Measurements from ENCODE around the gene SPATA32.
A peak's percentile ranks its signal among the peaks of the same experiment; 100 is the strongest.

The SPATA32 gene

DNA sequence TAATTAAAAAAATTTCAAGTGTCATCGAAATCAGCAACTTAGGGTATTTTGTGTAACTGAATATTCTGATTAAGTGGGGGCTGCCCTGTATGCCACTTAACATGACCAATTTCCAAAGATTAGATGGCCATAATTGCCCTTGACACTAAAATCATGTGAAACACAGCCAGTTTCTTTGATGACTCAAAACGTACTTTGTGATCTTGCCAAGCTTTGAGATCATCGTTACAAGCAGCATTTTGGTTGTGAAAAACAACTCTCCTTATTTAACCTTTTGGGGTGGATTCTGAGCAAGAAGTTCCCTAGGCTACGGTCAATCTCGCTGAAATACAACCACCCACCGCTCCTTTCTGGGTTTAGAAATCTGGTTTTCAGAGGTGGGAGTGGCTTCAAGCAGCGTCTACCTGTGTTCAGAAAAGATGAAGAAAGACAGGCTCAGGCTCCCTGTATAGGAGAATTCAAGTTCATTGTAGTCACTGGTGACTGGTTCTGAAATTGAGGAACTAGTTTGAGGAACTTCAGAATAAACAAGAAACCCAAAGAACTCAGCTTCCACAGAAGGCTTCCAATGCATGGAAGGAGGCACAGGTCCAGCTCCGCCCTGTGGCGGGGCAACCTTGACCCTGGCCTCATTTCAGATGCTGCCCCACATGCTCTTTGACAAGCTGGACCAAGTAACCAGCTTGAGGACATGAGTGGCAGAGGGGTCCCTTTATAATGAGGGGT is 45.6 kb upstream of the SPATA32 start (continued):
- TF ChIP-seq KLF10 (tag by site-specific recombination; IDR thresholded peaks at IDR 0.05) (peak; percentile 48; the same call in 1 of the 2 replicates), ZNF660 (tag by site-specific recombination; IDR thresholded peaks at IDR 0.05) (peak; percentile 73; the same call in 1 of the 2 replicates), ZNF366 (tag by site-specific recombination; conservative IDR thresholded peaks at IDR 0.05) (peak; percentile 66), ZNF398 (tag by site-specific recombination; IDR thresholded peaks at IDR 0.05) (peak; percentile 31; the same call in 1 of the 2 replicates), HIC1 (tag by site-specific recombination; IDR thresholded peaks at IDR 0.05) (peak; percentile 80), RBAK (tag by site-specific recombination; IDR thresholded peaks at IDR 0.05) (no peak), ZBTB6 (tag by site-specific recombination; IDR thresholded peaks at IDR 0.05) (no peak), ZNF629 (tag by site-specific recombination; IDR thresholded peaks at IDR 0.05) (peak; percentile 90), ZNF600 (tag by site-specific recombination; IDR thresholded peaks at IDR 0.05) (peak; percentile 34; the same call in 1 of the 2 replicates), ZNF184 (tag by site-specific recombination; IDR thresholded peaks at IDR 0.05) (peak; percentile 75; the same call in 1 of the 2 replicates), ZXDB (tag by site-specific recombination; IDR thresholded peaks at IDR 0.05) (peak; percentile 41; the same call in 1 of the 2 replicates), ZBTB11 (tag by site-specific recombination; conservative IDR thresholded peaks at IDR 0.05; ENCODE audit: low read depth) (no peak), SP7 (tag by site-specific recombination; IDR thresholded peaks at IDR 0.05) (peak; percentile 68; the same call in 1 of the 2 replicates), SP2 (tag by site-specific recombination; IDR thresholded peaks at IDR 0.05) (0 out of 2 replicates have a peak, but pooled peaks have one; percentile 8)
- TF ChIP-seq, protein P1, sequence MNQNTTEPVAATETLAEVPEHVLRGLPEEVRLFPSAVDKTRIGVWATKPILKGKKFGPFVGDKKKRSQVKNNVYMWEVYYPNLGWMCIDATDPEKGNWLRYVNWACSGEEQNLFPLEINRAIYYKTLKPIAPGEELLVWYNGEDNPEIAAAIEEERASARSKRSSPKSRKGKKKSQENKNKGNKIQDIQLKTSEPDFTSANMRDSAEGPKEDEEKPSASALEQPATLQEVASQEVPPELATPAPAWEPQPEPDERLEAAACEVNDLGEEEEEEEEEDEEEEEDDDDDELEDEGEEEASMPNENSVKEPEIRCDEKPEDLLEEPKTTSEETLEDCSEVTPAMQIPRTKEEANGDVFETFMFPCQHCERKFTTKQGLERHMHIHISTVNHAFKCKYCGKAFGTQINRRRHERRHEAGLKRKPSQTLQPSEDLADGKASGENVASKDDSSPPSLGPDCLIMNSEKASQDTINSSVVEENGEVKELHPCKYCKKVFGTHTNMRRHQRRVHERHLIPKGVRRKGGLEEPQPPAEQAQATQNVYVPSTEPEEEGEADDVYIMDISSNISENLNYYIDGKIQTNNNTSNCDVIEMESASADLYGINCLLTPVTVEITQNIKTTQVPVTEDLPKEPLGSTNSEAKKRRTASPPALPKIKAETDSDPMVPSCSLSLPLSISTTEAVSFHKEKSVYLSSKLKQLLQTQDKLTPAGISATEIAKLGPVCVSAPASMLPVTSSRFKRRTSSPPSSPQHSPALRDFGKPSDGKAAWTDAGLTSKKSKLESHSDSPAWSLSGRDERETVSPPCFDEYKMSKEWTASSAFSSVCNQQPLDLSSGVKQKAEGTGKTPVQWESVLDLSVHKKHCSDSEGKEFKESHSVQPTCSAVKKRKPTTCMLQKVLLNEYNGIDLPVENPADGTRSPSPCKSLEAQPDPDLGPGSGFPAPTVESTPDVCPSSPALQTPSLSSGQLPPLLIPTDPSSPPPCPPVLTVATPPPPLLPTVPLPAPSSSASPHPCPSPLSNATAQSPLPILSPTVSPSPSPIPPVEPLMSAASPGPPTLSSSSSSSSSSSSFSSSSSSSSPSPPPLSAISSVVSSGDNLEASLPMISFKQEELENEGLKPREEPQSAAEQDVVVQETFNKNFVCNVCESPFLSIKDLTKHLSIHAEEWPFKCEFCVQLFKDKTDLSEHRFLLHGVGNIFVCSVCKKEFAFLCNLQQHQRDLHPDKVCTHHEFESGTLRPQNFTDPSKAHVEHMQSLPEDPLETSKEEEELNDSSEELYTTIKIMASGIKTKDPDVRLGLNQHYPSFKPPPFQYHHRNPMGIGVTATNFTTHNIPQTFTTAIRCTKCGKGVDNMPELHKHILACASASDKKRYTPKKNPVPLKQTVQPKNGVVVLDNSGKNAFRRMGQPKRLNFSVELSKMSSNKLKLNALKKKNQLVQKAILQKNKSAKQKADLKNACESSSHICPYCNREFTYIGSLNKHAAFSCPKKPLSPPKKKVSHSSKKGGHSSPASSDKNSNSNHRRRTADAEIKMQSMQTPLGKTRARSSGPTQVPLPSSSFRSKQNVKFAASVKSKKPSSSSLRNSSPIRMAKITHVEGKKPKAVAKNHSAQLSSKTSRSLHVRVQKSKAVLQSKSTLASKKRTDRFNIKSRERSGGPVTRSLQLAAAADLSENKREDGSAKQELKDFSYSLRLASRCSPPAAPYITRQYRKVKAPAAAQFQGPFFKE (tag by site-specific recombination; IDR thresholded peaks at IDR 0.05; ENCODE audit: borderline replicate concordance) = no peak

All from HEK293 (cell line).